Peyer's patch (tissue), 4 donors: Measurements from ENCODE around the gene ANKRD34C.
A peak's percentile ranks its signal among the peaks of the same experiment; 100 is the strongest.

Source experiments
- CTCF ChIP-seq, 6 experiments: fragments of 450-650 bp in 4 of 6; fragments of 200-600 bp in 2 of 6; sonication (generic) in 1 of 6; IDR thresholded peaks; one replicate each; pipeline ENCODE4 v1.5.1; 2017 to 2019; ENCODE audit warnings: antibody characterized with exemption in 6 of 6, mild to moderate bottlenecking in 3 of 6, moderate library complexity in 1 of 6
- POLR2A ChIP-seq, 2 donors: fragments of 450-650 bp; IDR thresholded peaks; one replicate each; pipeline ENCODE4 v1.5.1; 2017; ENCODE audit warnings: antibody characterized with exemption in 2 of 2, mild to moderate bottlenecking in 2 of 2, moderate library complexity in 2 of 2

- TF ChIP-seq CTCF (IDR thresholded peaks at IDR 0.05) (peak in 1 of 6 experiments; percentile 19), POLR2A (IDR thresholded peaks at IDR 0.05) (peak in 1 of 2 donors; percentile 32)
These were observed 28.7 kb downstream of the ANKRD34C start, which contains the start of gene TMED3 for GRCh38 chr15:79310985-79311900.
